ENCODE results near the gene CADM2. TPM values are rescaled to one million over a fixed set of nuclear protein-coding genes. Genes with fewer than 3 reads are reported as not detected.
A peak's percentile ranks its signal among the peaks of the same experiment; 100 is the strongest.

The CADM2 gene
- total RNA-seq, 1 experiment from 2014 or later = not detected

DNA sequence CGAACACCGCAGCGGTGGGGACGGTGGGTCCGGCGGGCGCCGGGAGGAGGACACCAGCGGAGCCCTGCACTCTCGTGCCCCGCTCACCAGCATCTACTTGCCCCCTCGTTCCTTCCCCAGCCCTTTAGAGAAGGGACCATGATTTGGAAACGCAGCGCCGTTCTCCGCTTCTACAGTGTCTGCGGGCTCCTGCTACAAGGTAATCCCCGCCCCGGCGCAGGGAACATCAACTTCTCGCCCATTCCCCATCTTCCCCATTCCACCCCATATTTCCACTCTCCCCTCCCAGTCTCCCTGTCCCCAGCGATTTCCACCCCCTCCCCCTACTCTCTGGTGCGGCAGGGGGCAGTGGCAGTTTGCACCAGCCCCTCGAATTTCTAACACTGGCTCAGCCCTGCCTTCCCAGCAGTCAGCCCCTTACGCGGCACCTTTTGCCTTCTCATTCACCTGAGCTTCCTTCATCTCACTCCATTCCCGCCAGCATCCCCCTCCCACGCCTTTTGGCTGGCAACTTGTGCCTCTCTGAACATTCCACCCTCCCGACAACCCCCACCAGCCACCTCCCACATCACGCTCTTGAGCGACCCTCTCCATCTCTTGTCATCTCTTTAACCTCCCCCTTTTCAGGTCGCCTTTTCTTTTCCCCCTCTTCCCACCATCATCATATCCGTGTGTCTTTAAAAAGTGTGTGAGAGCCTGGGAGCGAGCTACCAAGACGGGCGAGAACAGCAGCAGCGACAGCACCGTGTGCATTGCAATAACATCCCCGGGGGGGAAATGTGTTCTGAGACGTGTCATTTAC lies 882 bp downstream of the CADM2 start:
- Histone ChIP-seq H3K9me3 (no peaks in the 10 kb centered on the region), H3K27me3 (replicated peaks; ENCODE audit: control insufficient read depth, insufficient read depth, low read length) (no peaks in the 10 kb centered on the region), H3K36me3 (ENCODE audit: control insufficient read depth, insufficient read depth, low read length) (no peaks in the 10 kb centered on the region), H3K4me3 (ENCODE audit: low read depth, low read length) (no peak overlapping the region), H3K4me1 (no peaks in the 10 kb centered on the region)
- intact Hi-C loops (cut with micrococcal nuclease; ENCODE audit: unreplicated experiment) = no loop called here
- BruUV-seq (replicated peaks) = no TSS peak
- Mint-ChIP-seq H3K27ac (ENCODE audit: unreplicated experiment) (no peak overlapping the region), H3K9me3 (ENCODE audit: unreplicated experiment) (no peaks in the 10 kb centered on the region), H3K27me3 (ENCODE audit: insufficient read depth, unreplicated experiment) (peaks cover 14% of the 10 kb centered on the region), H3K36me3 (ENCODE audit: insufficient read depth, unreplicated experiment) (peaks cover 11% of the 10 kb centered on the region), H3K4me1 (ENCODE audit: low read depth, unreplicated experiment) (no peaks in the 10 kb centered on the region), H3K4me3 (ENCODE audit: unreplicated experiment) (peak overlapping the region; percentile 77)
- TF ChIP-seq, protein P1, sequence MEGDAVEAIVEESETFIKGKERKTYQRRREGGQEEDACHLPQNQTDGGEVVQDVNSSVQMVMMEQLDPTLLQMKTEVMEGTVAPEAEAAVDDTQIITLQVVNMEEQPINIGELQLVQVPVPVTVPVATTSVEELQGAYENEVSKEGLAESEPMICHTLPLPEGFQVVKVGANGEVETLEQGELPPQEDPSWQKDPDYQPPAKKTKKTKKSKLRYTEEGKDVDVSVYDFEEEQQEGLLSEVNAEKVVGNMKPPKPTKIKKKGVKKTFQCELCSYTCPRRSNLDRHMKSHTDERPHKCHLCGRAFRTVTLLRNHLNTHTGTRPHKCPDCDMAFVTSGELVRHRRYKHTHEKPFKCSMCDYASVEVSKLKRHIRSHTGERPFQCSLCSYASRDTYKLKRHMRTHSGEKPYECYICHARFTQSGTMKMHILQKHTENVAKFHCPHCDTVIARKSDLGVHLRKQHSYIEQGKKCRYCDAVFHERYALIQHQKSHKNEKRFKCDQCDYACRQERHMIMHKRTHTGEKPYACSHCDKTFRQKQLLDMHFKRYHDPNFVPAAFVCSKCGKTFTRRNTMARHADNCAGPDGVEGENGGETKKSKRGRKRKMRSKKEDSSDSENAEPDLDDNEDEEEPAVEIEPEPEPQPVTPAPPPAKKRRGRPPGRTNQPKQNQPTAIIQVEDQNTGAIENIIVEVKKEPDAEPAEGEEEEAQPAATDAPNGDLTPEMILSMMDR (IDR thresholded peaks at IDR 0.05; ENCODE audit: insufficient read depth in 1 of 2, low read depth in 1 of 2, low read length in 1 of 2, severe bottlenecking in 1 of 2, unreplicated experiment in 1 of 2) = no peak
- ChIA-PET CTCF (no interaction called here), POLR2A (no interaction called here)
- DNase-seq = no peak

DNA sequence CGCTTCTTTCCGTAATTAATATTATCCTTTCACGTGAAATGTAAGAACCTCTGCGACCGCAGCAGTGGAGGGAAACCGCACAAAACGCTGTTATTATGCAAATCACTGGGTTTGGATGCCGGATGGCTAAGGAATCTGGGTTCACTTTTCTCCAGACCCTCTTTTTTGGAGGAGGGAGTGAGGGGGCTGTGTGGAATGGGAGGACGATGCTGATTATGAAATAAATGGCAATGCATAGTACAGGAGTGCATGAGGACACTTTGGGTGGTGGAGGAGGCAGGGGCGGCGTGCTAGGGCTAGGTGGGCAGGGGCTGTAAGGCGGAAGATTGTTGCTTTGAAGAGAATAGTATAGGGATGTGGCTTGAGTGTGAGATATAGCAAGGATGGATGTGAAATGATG lies 1.8 kb downstream of the CADM2 start:
- H3K4me3 Mint-ChIP-seq (ENCODE audit: unreplicated experiment) = no peak overlapping the region
- Histone ChIP-seq H3K4me1 (no peaks in the 10 kb centered on the region), H3K9me3 (no peaks in the 10 kb centered on the region), H3K27me3 (replicated peaks; ENCODE audit: control insufficient read depth, insufficient read depth, low read length) (no peaks in the 10 kb centered on the region), H3K4me3 (ENCODE audit: low read depth, low read length) (no peak overlapping the region), H3K36me3 (ENCODE audit: control insufficient read depth, insufficient read depth, low read length) (no peaks in the 10 kb centered on the region)
- POLR2A ChIA-PET = no interaction called here
- no TSS peak for BruUV-seq (replicated peaks)
- no peak for DNase-seq
- H3K4me1 Mint-ChIP-seq (ENCODE audit: low read depth, unreplicated experiment) = no peaks in the 10 kb centered on the region
- H3K27ac Mint-ChIP-seq (ENCODE audit: unreplicated experiment) = no peak overlapping the region
- TF ChIP-seq, protein P1 (IDR thresholded peaks at IDR 0.05; ENCODE audit: insufficient read depth in 1 of 2, low read depth in 1 of 2, low read length in 1 of 2, severe bottlenecking in 1 of 2, unreplicated experiment in 1 of 2) = no peak
- H3K36me3 Mint-ChIP-seq (ENCODE audit: insufficient read depth, unreplicated experiment) = peaks cover 11% of the 10 kb centered on the region
- CTCF ChIA-PET = no interaction called here
- no peaks in the 10 kb centered on the region for H3K9me3 Mint-ChIP-seq (ENCODE audit: unreplicated experiment)
- H3K27me3 Mint-ChIP-seq (ENCODE audit: insufficient read depth, unreplicated experiment) = peaks cover 14% of the 10 kb centered on the region
- intact Hi-C loops (cut with micrococcal nuclease; ENCODE audit: unreplicated experiment) = no loop called here

DNA sequence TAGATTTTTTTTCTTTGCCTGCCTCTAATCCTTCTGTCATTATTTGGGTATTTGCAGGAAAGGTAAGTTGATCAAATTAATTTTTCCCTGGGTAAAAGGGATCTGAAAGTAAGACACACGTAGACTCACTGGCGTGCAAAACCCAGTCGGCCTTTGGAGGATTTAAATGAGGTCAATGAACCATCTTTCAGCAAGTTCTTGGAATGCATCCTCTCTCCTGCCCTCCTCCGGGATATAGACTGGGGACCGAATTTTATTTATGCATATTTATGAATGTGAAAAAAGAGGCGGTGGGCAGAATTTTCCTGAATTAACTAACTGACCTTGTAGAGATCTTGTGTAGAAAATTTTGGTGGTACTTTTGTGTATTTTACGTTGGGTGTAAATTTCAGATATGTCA lies 2.2 kb downstream of the CADM2 start:
- peaks cover 14% of the 10 kb centered on the region for H3K27me3 Mint-ChIP-seq (ENCODE audit: insufficient read depth, unreplicated experiment)
- no peaks in the 10 kb centered on the region for H3K27me3 ChIP-seq (replicated peaks; ENCODE audit: control insufficient read depth, insufficient read depth, low read length)
- peaks cover 11% of the 10 kb centered on the region for H3K36me3 Mint-ChIP-seq (ENCODE audit: insufficient read depth, unreplicated experiment)
- H3K27ac Mint-ChIP-seq (ENCODE audit: unreplicated experiment) = no peak overlapping the region
- TF ChIP-seq, protein P1 (IDR thresholded peaks at IDR 0.05; ENCODE audit: insufficient read depth in 1 of 2, low read depth in 1 of 2, low read length in 1 of 2, severe bottlenecking in 1 of 2, unreplicated experiment in 1 of 2) = no peak
- BruUV-seq (replicated peaks) = no TSS peak
- H3K9me3 ChIP-seq = no peaks in the 10 kb centered on the region
- H3K4me1 ChIP-seq = no peaks in the 10 kb centered on the region
- no peaks in the 10 kb centered on the region for H3K9me3 Mint-ChIP-seq (ENCODE audit: unreplicated experiment)
- no peak for DNase-seq
- H3K4me3 Mint-ChIP-seq (ENCODE audit: unreplicated experiment) = no peak overlapping the region
- ChIA-PET POLR2A (no interaction called here), CTCF (no interaction called here)
- intact Hi-C loops (cut with micrococcal nuclease; ENCODE audit: unreplicated experiment) = no loop called here
- H3K4me3 ChIP-seq (ENCODE audit: low read depth, low read length) = no peak overlapping the region
- H3K36me3 ChIP-seq (ENCODE audit: control insufficient read depth, insufficient read depth, low read length) = no peaks in the 10 kb centered on the region
- no peaks in the 10 kb centered on the region for H3K4me1 Mint-ChIP-seq (ENCODE audit: low read depth, unreplicated experiment)

Data from Caco-2 (cell line).